SH-SY5Y (cell line): Measurements from ENCODE around the gene CRYL1.

ENCODE experiments used
- GATA2 ChIP-seq: IDR thresholded peaks from 2 replicates; pipeline ENCODE4 v1.6.1; 2011; ENCODE audit warnings: mild to moderate bottlenecking, low read depth, low read length
- GATA3 ChIP-seq: IDR thresholded peaks from 2 replicates; pipeline ENCODE4 v1.6.1; 2011; ENCODE audit warnings: low read depth, mild to moderate bottlenecking, low read length, moderate library complexity

DNA sequence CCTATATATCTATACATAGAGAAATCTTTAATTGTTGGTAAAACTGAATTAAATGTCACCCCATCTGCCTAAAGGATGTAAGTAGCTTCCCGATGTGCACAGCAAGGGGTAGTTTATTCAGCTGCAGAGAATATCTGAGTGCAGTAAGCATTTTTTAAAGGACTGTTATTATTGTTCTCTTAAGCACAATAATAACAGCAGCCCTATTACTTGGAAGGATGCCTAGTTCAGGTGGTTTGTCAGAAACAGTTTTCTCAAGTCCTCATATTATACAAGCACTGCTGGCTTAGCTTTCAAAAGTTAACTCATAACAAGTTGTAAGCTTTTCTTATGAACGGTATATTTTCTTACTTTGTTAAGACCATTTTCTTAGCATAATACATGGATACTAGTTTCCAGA lies 142.6 kb downstream of the CRYL1 start:
- no peak for TF ChIP-seq GATA2
- TF ChIP-seq GATA3, result no peak
